ENCODE data around the gene LRRC28. TPM values are rescaled to one million over a fixed set of nuclear protein-coding genes. Genes with fewer than 3 reads are reported as not detected.

LRRC28 gene
- total RNA-seq, 1 experiment from 2014 or later = 21.4 TPM

GRCh38 chr15:99359769-99360168 lies 108.5 kb downstream of the LRRC28 start:
- H3K36me3 ChIP-seq (ENCODE audit: control insufficient read depth in 1 of 2, insufficient read depth in 2 of 2, low read length in 2 of 2) = no peaks in the 10 kb centered on the region
- ChIA-PET RAD21 (ENCODE audit: low non-redundant PET in 1 of 2, low total read pairs in 2 of 2, uncharacterized antibody in 2 of 2, unreplicated experiment in 2 of 2) (no interaction called here), CTCF (no interaction called here), POLR2A (no interaction called here)
- H3K4me2 ChIP-seq (ENCODE audit: low read length) = no peak overlapping the region
- no peaks in the 10 kb centered on the region for H3K79me2 ChIP-seq (ENCODE audit: insufficient read depth, low read length)
- TF ChIP-seq TCF7L2 (IDR thresholded peaks at IDR 0.05; ENCODE audit: borderline replicate concordance, extremely low read depth, insufficient read depth, insufficient read length) = no peak
- no peak for TF ChIP-seq ELF1 (IDR thresholded peaks at IDR 0.05; ENCODE audit: borderline replicate concordance, low read depth)
- TF ChIP-seq YY1 (IDR thresholded peaks at IDR 0.05; ENCODE audit: extremely low read depth, insufficient replicate concordance, low read depth, low read length) = no peak
- no peak for TF ChIP-seq SRF (IDR thresholded peaks at IDR 0.05; ENCODE audit: low read depth)
- TF ChIP-seq, protein P1, sequence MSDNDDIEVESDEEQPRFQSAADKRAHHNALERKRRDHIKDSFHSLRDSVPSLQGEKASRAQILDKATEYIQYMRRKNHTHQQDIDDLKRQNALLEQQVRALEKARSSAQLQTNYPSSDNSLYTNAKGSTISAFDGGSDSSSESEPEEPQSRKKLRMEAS (IDR thresholded peaks at IDR 0.05) = no peak
- no peak for TF ChIP-seq ATF3 (IDR thresholded peaks at IDR 0.05)
- TF ChIP-seq JUND (IDR thresholded peaks at IDR 0.05) = no peak
- TF ChIP-seq SIN3A (IDR thresholded peaks at IDR 0.05; ENCODE audit: low read depth) = no peak
- TF ChIP-seq CBX3 (IDR thresholded peaks at IDR 0.05; ENCODE audit: low read depth) = no peak
- TF ChIP-seq POLR2AphosphoS5 (IDR thresholded peaks at IDR 0.05; ENCODE audit: low read depth, low read length) = no peak
- no peaks in the 10 kb centered on the region for H3K9me2 ChIP-seq (ENCODE audit: insufficient read depth)
- H3K27me3 ChIP-seq (ENCODE audit: insufficient read depth, low read length) = no peaks in the 10 kb centered on the region
- H3K4me3 ChIP-seq (replicated peaks in 1 of 2; ENCODE audit: low read depth in 1 of 2, low read length in 2 of 2) = no peak overlapping the region
- no peak overlapping the region for H3K9ac ChIP-seq (ENCODE audit: low read length)
- DNase-seq (ENCODE audit: low read depth, low spot score) (no peak), ATAC-seq (no peak)
- H3K4me1 ChIP-seq (ENCODE audit: control insufficient read depth in 1 of 2, insufficient read depth in 2 of 2, low read length in 2 of 2) = no peaks in the 10 kb centered on the region
- no peaks in the 10 kb centered on the region for H3K9me3 ChIP-seq (ENCODE audit: control insufficient read depth in 1 of 2, insufficient read depth in 1 of 2, low read depth in 1 of 2, low read length in 2 of 2)
- intact Hi-C loops (cut with micrococcal nuclease) = no loop called here
- BruUV-seq (replicated peaks) = no TSS peak
- no peak overlapping the region for H3K27ac ChIP-seq (ENCODE audit: low read depth, low read length)
- H4K20me1 ChIP-seq (ENCODE audit: insufficient read depth) = no peaks in the 10 kb centered on the region
- H2AFZ ChIP-seq (ENCODE audit: low read depth, low read length, poor library complexity, severe bottlenecking) = no peak overlapping the region

GRCh38 chr15:99361545-99362185 lies 110.4 kb downstream of the LRRC28 start:
- RAD21 ChIA-PET (ENCODE audit: low non-redundant PET in 1 of 2, low total read pairs in 2 of 2, uncharacterized antibody in 2 of 2, unreplicated experiment in 2 of 2) = no interaction called here
- DNase-seq (ENCODE audit: low read depth, low spot score) (no peak), ATAC-seq (no peak)
- Histone ChIP-seq H3K9me3 (ENCODE audit: control insufficient read depth in 1 of 2, insufficient read depth in 1 of 2, low read depth in 1 of 2, low read length in 2 of 2) (no peaks in the 10 kb centered on the region), H3K36me3 (ENCODE audit: control insufficient read depth in 1 of 2, insufficient read depth in 2 of 2, low read length in 2 of 2) (no peaks in the 10 kb centered on the region), H3K4me2 (ENCODE audit: low read length) (no peak overlapping the region), H3K9me2 (ENCODE audit: insufficient read depth) (no peaks in the 10 kb centered on the region), H3K9ac (ENCODE audit: low read length) (no peak overlapping the region), H2AFZ (ENCODE audit: low read depth, low read length, poor library complexity, severe bottlenecking) (no peak overlapping the region), H3K79me2 (ENCODE audit: insufficient read depth, low read length) (no peaks in the 10 kb centered on the region), H3K4me3 (replicated peaks in 1 of 2; ENCODE audit: low read depth in 1 of 2, low read length in 2 of 2) (no peak overlapping the region), H3K4me1 (ENCODE audit: control insufficient read depth in 1 of 2, insufficient read depth in 2 of 2, low read length in 2 of 2) (no peaks in the 10 kb centered on the region), H4K20me1 (ENCODE audit: insufficient read depth) (no peaks in the 10 kb centered on the region), H3K27ac (ENCODE audit: low read depth, low read length) (no peak overlapping the region), H3K27me3 (ENCODE audit: insufficient read depth, low read length) (no peaks in the 10 kb centered on the region)
- POLR2A ChIA-PET = no interaction called here
- no TSS peak for BruUV-seq (replicated peaks)
- CTCF ChIA-PET = interaction anchor here (0.8 to 2.4 kb wide), 3 partner anchors 10 to 343 kb away, joined by 3 to 7 read pairs (median 3); no protein-coding TSS in a partner anchor
- intact Hi-C loops (cut with micrococcal nuclease) = no loop called here
- TF ChIP-seq, protein P2, sequence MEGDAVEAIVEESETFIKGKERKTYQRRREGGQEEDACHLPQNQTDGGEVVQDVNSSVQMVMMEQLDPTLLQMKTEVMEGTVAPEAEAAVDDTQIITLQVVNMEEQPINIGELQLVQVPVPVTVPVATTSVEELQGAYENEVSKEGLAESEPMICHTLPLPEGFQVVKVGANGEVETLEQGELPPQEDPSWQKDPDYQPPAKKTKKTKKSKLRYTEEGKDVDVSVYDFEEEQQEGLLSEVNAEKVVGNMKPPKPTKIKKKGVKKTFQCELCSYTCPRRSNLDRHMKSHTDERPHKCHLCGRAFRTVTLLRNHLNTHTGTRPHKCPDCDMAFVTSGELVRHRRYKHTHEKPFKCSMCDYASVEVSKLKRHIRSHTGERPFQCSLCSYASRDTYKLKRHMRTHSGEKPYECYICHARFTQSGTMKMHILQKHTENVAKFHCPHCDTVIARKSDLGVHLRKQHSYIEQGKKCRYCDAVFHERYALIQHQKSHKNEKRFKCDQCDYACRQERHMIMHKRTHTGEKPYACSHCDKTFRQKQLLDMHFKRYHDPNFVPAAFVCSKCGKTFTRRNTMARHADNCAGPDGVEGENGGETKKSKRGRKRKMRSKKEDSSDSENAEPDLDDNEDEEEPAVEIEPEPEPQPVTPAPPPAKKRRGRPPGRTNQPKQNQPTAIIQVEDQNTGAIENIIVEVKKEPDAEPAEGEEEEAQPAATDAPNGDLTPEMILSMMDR (IDR thresholded peaks at IDR 0.05 in 2 of 3, conservative IDR thresholded peaks at IDR 0.05 in 1 of 3; ENCODE audit: borderline replicate concordance in 1 of 3, insufficient read depth in 1 of 3, low read depth in 2 of 3, low read length in 2 of 3) = peak; percentile 12 to 77 (median 70); a peak in 5 of 6 replicates
- TF ChIP-seq SP1 (IDR thresholded peaks at IDR 0.05; ENCODE audit: low read depth) = no peak
- TF ChIP-seq EZH2phosphoT487 (IDR thresholded peaks at IDR 0.05; ENCODE audit: borderline replicate concordance) = no peak
- no peak for TF ChIP-seq ZNF274 (IDR thresholded peaks at IDR 0.05; ENCODE audit: low read depth, low read length)
- TF ChIP-seq SIN3A (IDR thresholded peaks at IDR 0.05; ENCODE audit: low read depth) = no peak
- TF ChIP-seq ZBTB33 (IDR thresholded peaks at IDR 0.05; ENCODE audit: extremely low read depth, insufficient replicate concordance, low read length) = no peak
- peak; percentile 31; the same call in 1 of the 2 replicates for TF ChIP-seq RAD21 (IDR thresholded peaks at IDR 0.05; ENCODE audit: low read depth)

Data from HCT116 (cell line).